Cardiac muscle cell (in vitro differentiated cells and primary cell): ENCODE measurements around the gene ITGA2B. TPM values are rescaled to one million over a fixed set of nuclear protein-coding genes. Genes with fewer than 3 reads are reported as not detected.
"Not testable (repeated sequence)": the region's sequence is repeated elsewhere in the genome, so short reads cannot be mapped to it uniquely, and the experiment has no call there.

Experiments
- DNase-seq, 2 donors: peaks; one replicate each; pipeline versions ENCODE4 v3.0.0 to v3.0.0-alpha.2; 2010 to 2017; ENCODE audit warnings: low read depth in 1 of 2, low spot score in 1 of 2
- H3K27ac ChIP-seq: fragments of 200-600 bp; sonication (generic); 2 replicates; pipeline ENCODE4 v1.5.1; 2016
- H3K27me3 ChIP-seq: fragments of 200-600 bp; sonication (generic); 2 replicates; pipeline ENCODE4 v1.6.0; 2016; ENCODE audit warnings: control low read depth
- H3K36me3 ChIP-seq: fragments of 200-600 bp; sonication (generic); 2 replicates; pipeline ENCODE4 v1.5.1; 2016; ENCODE audit warnings: control low read depth
- H3K4me1 ChIP-seq: fragments of 200-600 bp; sonication (generic); 2 replicates; pipeline ENCODE4 v1.8.1; 2017; ENCODE audit warnings: low read depth, mild to moderate bottlenecking, mixed run types
- H3K4me3 ChIP-seq: fragments of 200-600 bp; sonication (generic); 2 replicates; pipeline ENCODE4 v1.5.1; 2016; ENCODE audit warnings: mild to moderate bottlenecking
- H3K9me3 ChIP-seq: fragments of 200-600 bp; sonication (generic); 2 replicates; pipeline ENCODE4 v1.5.1; 2017; ENCODE audit warnings: low read depth, mild to moderate bottlenecking, control low read depth
- polyA plus RNA-seq: library from polyadenylated mRNA; unstranded; fragments of >200 nt; fragmentation: Nextera tagmentation; extraction: Ambion mirVana; gene quantifications from 2 replicates; pipeline ENCODE4 v1.2.1, GENCODE V29; 2016
- total RNA-seq: library from RNA; depleted of rRNA; stranded (reverse); fragments of >200 nt; gene quantifications from 2 replicates; pipeline ENCODE4 v1.2.3, GENCODE V29; 2016
- TF ChIP-seq, protein P1 (sequence below): IDR thresholded peaks from 2 replicates; pipeline ENCODE4 v1.5.1; 2012; ENCODE audit warnings: low read depth, mild to moderate bottlenecking, low read length

Gene ITGA2B
- total and polyA plus RNA-seq, 2 experiments from 2014 or later: 0.56 to 11.0 TPM

DNA sequence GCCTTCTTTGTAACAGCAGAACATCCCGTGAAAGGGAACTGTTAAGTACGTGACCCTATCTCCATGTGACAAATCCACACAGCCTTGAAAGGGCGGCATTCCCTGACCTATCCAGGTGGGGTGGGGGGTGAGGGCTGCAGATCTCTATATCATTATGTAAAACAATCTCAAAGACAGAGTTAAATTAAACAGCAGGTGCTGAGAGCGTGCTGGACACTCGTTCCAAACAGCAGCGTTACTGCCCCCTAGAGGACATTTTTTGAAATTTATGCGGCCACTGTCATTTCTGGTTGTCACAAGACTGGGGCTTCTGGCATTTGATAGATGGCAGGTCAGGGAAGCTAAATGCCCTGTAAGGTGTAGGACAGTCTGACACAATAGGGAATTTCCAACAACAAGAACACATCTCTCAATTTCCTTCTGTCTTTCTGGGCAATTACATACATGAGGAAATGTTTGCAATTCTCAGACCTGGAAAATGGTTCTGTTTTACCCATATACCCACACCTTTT is 58.1 kb downstream of the ITGA2B start:
- H3K4me1 ChIP-seq: no peaks in the 10 kb centered on the region
- DNase-seq: peak; percentile 75 to 87
- H3K9me3 ChIP-seq: no peaks in the 10 kb centered on the region
- no peak overlapping the region for H3K27ac ChIP-seq
- H3K27me3 ChIP-seq: no peaks in the 10 kb centered on the region
- TF ChIP-seq, protein P1, sequence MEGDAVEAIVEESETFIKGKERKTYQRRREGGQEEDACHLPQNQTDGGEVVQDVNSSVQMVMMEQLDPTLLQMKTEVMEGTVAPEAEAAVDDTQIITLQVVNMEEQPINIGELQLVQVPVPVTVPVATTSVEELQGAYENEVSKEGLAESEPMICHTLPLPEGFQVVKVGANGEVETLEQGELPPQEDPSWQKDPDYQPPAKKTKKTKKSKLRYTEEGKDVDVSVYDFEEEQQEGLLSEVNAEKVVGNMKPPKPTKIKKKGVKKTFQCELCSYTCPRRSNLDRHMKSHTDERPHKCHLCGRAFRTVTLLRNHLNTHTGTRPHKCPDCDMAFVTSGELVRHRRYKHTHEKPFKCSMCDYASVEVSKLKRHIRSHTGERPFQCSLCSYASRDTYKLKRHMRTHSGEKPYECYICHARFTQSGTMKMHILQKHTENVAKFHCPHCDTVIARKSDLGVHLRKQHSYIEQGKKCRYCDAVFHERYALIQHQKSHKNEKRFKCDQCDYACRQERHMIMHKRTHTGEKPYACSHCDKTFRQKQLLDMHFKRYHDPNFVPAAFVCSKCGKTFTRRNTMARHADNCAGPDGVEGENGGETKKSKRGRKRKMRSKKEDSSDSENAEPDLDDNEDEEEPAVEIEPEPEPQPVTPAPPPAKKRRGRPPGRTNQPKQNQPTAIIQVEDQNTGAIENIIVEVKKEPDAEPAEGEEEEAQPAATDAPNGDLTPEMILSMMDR: peak; percentile 75
- H3K4me3 ChIP-seq: no peak overlapping the region
- H3K36me3 ChIP-seq: no peaks in the 10 kb centered on the region

DNA sequence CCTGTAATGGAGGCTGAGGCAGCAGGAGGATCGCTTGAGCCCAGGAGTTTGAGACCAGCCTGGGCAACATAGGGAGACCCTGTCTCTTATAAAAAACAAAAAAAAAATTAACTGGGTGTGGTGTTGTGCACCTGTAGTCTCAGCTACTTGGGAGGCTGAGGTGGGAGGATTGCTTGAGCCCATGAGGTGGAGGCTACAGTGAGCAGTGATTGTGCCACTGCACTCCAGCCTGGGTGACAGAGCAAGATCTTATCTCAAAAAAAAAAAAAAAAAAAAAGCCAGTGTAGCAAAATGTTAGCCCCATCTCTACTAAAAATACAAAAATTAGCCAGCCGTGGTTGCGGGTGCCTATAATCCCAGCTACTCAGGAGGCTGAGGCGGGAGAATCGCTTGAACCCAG is 59.2 kb downstream of the ITGA2B start:
- H3K36me3 ChIP-seq, H3K4me3 ChIP-seq, DNase-seq, H3K27ac ChIP-seq, H3K9me3 ChIP-seq, H3K27me3 ChIP-seq, H3K4me1 ChIP-seq: not testable (repeated sequence)

DNA sequence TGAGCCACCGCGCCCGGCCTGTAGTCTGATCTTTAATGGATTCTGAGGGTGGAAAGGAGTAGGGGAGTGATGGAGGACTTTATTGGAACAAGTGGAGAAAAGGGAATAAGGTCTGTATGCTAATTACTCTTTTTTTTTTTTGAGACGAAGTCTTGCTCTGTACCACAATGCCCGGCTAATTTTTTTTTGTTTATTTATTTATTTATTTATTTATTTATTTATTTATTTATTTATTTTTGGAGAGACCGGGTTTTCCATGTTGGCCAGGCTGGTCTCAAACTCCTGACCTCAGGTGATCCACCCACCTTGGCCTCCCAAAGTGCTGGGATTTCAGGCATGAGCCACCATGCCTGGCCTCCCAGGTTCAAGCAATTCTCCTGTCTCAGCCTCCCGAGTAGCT is 59.9 kb downstream of the ITGA2B start:
- DNase-seq, H3K27ac ChIP-seq, H3K4me3 ChIP-seq, H3K9me3 ChIP-seq, H3K4me1 ChIP-seq, H3K36me3 ChIP-seq, H3K27me3 ChIP-seq: not testable (repeated sequence)

DNA sequence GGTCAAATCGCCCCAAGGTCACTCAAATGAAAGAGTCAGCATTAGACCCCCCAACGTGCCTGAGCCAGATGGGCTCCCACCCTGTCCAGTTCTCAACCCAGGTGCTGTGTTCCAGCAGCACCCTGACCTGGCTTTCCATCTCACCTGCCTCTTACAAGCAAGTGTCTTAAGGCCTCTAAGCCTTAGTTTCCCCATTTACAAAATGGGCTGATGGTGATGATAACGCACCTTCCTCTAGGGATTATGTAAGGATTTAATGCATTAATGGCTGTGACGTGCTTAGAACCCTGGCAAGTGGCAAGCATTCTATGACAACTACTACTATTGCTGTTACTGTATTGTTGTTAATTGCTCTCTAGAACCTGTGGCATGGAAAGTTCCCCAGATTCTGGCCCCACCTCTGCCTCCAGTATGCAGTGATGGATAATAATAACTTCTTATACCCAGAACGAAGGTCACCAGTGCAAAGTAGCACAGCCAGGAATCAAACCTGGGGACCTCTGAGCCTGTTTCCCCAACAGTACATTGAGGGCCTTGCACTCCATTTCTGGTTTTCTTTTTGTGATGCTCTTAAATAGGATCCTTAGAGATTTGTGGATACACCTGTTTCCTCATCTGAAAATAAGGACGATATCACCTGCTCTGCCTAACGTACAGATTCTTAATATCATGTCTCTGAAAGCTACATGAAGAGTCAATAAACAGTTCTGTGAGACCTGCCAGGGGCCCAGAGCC is 61.6 kb downstream of the ITGA2B start:
- Histone ChIP-seq H3K36me3 (no peaks in the 10 kb centered on the region), H3K9me3 (no peaks in the 10 kb centered on the region), H3K27ac (no peak overlapping the region), H3K4me3 (no peak overlapping the region), H3K27me3 (no peaks in the 10 kb centered on the region), H3K4me1 (no peaks in the 10 kb centered on the region)
- TF ChIP-seq, protein P1: no peak
- no peak for DNase-seq

DNA sequence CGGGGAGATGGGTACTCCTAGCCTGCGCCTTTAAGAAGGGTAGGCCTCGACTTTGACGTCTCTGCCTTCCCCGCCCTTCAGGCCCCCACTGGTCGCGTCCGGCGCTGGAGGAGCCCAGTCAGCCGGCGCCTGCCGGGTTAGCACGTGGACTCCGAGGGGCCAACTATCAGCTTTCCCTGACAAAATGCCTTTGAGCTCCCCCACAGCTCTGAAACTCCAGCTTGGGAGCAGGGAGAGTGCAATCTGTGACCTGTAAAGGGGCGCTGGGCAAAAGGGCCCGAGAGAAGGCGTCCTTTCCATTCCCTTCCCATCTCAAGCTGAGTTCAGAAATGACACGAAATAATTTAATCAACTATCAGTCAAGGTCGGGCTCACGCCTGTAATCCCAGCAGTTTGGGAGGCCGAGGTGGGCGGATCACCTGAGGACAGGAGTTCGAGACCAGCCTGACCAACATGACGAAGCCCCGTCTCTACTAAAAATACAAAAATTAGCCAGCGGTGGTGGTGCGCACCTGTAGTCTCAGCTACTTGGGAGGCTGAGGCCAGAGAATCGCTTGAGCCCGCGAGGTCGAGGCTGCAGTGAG is 62.5 kb downstream of the ITGA2B start:
- Histone ChIP-seq H3K36me3 (no peaks in the 10 kb centered on the region), H3K4me3 (no peak overlapping the region)

DNA sequence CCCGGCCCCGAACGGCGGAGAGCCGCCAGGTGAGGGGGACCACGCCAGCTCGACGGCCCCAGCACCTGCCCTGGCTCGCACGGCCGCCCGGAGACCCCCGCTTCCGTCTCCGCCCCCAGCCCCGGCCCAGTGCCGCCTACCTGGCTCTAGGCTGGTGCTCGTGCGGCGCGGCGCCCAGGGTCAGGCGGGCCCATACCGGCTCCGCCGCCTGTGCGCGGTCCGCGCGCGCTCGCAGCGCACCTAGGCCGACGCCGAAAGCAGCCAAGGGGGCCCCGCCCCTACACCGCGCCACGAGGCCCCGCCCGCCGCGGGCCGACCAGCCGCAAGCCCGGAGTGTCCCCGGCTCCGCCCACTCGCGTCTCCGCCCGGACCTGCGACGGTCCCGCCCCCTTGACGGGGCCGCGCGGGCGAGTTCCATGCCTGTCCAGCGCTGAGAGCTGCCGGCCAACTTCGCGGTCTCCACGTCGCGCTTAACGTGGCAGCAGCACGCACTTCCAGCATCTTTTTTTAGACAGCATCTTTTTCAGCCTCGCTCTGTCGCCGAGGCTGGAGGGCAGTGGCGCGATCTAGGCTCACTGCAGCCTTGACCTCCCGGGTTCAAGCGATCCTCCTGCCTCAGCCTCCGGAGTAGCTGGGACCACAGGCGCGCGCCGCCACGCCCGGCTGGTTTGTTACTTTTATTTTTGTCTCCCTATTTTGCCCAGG is 64.7 kb downstream of the ITGA2B start, which contains the start of gene SLC25A39:
TSS of gene SLC25A39 (minus strand) at position 253 of the 705 bp plus-strand sequence. CDS start 1,261 bp downstream, outside the sequence.
- TF ChIP-seq, protein P1: no peak
- Histone ChIP-seq H3K27me3 (no peaks in the 10 kb centered on the region), H3K4me1 (no peaks in the 10 kb centered on the region), H3K4me3 (peak within 1 kb of the TSS; percentile 53), H3K27ac (peak within 1 kb of the TSS; percentile 16), H3K36me3 (peaks cover 2% of the 10 kb centered on the region), H3K9me3 (no peaks in the 10 kb centered on the region)
- peak; percentile 97 for DNase-seq

More for the DNA sequence above, 62.5 kb downstream of the ITGA2B start:
- TF ChIP-seq, protein P1: no peak
- Histone ChIP-seq H3K27ac (no peak overlapping the region), H3K27me3 (no peaks in the 10 kb centered on the region), H3K4me1 (no peaks in the 10 kb centered on the region), H3K9me3 (no peaks in the 10 kb centered on the region)
- DNase-seq: peak; percentile 97 to 99
